Stomach (tissue), 9 donors: ENCODE results near the gene ARL10. TPM values are rescaled to one million over a fixed set of nuclear protein-coding genes. Genes with fewer than 3 reads are reported as not detected.
A peak's percentile ranks its signal among the peaks of the same experiment; 100 is the strongest.

Source experiments
- DNase-seq, 2 donors: peaks; one replicate each; pipeline versions ENCODE4 v3.0.0 to v3.0.0-alpha.2; 2013 to 2019
- H3K27ac ChIP-seq, 5 donors: fragments of 200-600 bp in 4 of 5; sonication (generic) in 4 of 5; one replicate each; pipeline ENCODE4 v1.5.1; 2013 to 2019; ENCODE audit warnings: mild to moderate bottlenecking in 1 of 5, moderate library complexity in 1 of 5
- H3K27me3 ChIP-seq, 3 donors: fragments of 200-600 bp; sonication (generic); one replicate each; pipeline ENCODE4 v1.5.1; 2017 to 2019; ENCODE audit warnings: mixed run types in 1 of 3
- H3K36me3 ChIP-seq, 4 donors: fragments of 200-600 bp; sonication (generic); 1 replicate in 3 of 4; 2 replicates in 1 of 4; pipeline ENCODE4 v1.5.1; 2016 to 2019
- H3K4me1 ChIP-seq, 4 donors: fragments of 200-600 bp; sonication (generic); one replicate each; pipeline ENCODE4 v1.5.1; 2016 to 2019
- H3K4me3 ChIP-seq, 4 donors: fragments of 200-600 bp; sonication (generic) in 3 of 4; one replicate each; pipeline ENCODE4 v1.5.1; 2016 to 2019; ENCODE audit warnings: mild to moderate bottlenecking in 1 of 4
- H3K9me3 ChIP-seq, 4 donors: fragments of 200-600 bp; sonication (generic); one replicate each; pipeline ENCODE4 v1.5.1; 2016 to 2019
- CTCF ChIP-seq, 7 experiments: fragments of 450-650 bp in 4 of 7; fragments of 200-600 bp in 3 of 7; sonication (generic) in 3 of 7; IDR thresholded peaks; one replicate each; pipeline ENCODE4 v1.5.1; 2016 to 2019; ENCODE audit warnings: antibody characterized with exemption in 7 of 7, control low read depth in 2 of 7, mild to moderate bottlenecking in 1 of 7
- EP300 ChIP-seq: sonication (generic); formaldehyde crosslinking; IDR thresholded peaks from one replicate; pipeline ENCODE4 v1.6.1; 2017; ENCODE audit warnings: antibody characterized with exemption
- POLR2A ChIP-seq, 4 donors: fragments of 450-650 bp; IDR thresholded peaks; one replicate each; pipeline ENCODE4 v1.6.1; 2016; ENCODE audit warnings: antibody characterized with exemption in 4 of 4, control low read depth in 2 of 4, mild to moderate bottlenecking in 1 of 4, moderate library complexity in 1 of 4
- POLR2AphosphoS5 ChIP-seq, 3 donors: sonication (generic); formaldehyde crosslinking; IDR thresholded peaks; one replicate each; pipeline ENCODE4 v1.6.1; 2016; ENCODE audit warnings: antibody characterized with exemption in 3 of 3
- WGBS, 5 donors: extraction: QIAGEN DNeasy Blood & Tissue Kit in 3 of 5; methylation state at CpG; one replicate each; pipeline versions ENCODE4 v1.1.5 to v1.1.7; 2013 to 2018; 5-methylcytosine and 5-hydroxymethylcytosine counted together
- intact Hi-C: fragments of 100-400 bp; cut with DNase I; formaldehyde crosslinking; loops from one replicate; pipeline ENCODE4 v1.15.1; 2023; ENCODE audit warnings: low total_unique reads
- polyA plus RNA-seq, 3 donors: library from polyadenylated mRNA; stranded (reverse); fragments of 200-250 nt; gene quantifications; one replicate each; pipeline ENCODE4 v1.2.3, GENCODE V29; 2013
- total RNA-seq, 5 donors: library from RNA; depleted of rRNA; stranded (reverse); fragments of >200 nt; gene quantifications; one replicate each; pipeline versions ENCODE4 v1.1.0 to v1.2.3, GENCODE V29; 2014 to 2016
- donor health status: healthy with polysubstance abuse.
- donor health status: Bipolar disorder and iron deficiency.
- donor health status: healthy.

ARL10 gene
- total and polyA plus RNA-seq, 8 donors, result 0.31 to 9.9 (median 3.0) TPM

GRCh38 chr5:176381979-176382378, 16.7 kb downstream of the ARL10 start:
- no peak overlapping the region for H3K4me3 ChIP-seq
- H3K27ac ChIP-seq, result peak overlapping the region in 3 of 5 donors; percentile 22 to 78 (median 27)
- no peaks in the 10 kb centered on the region for H3K9me3 ChIP-seq
- DNase-seq, result no peak
- no peaks in the 10 kb centered on the region for H3K27me3 ChIP-seq
- TF ChIP-seq CTCF (IDR thresholded peaks at IDR 0.05) (no peak), EP300 (no peak), POLR2A (IDR thresholded peaks at IDR 0.05) (no peak), POLR2AphosphoS5 (IDR thresholded peaks at IDR 0.05) (no peak)
- WGBS, 5 donors, result 76 to 85% (median 78%) methylated on average over 3 of the region's 3 CpGs
- H3K36me3 ChIP-seq, result peaks cover 22 to 55% (median 50%) of the 10 kb centered on the region in 4 donors
- intact Hi-C loops, result no loop called here
- peaks cover 0 to 11% (median 8%) of the 10 kb centered on the region in 4 donors for H3K4me1 ChIP-seq

GRCh38 chr5:176382721-176383120, 17.4 kb downstream of the ARL10 start:
- WGBS, 5 donors, result 72 to 100% (median 90%) methylated on average over 3 of the region's 3 CpGs
- Histone ChIP-seq H3K27me3 (no peaks in the 10 kb centered on the region), H3K36me3 (peaks cover 22 to 55% (median 50%) of the 10 kb centered on the region in 4 donors), H3K4me1 (peaks cover 6 to 19% (median 15%) of the 10 kb centered on the region in 4 donors), H3K4me3 (no peak overlapping the region), H3K27ac (no peak overlapping the region), H3K9me3 (no peaks in the 10 kb centered on the region)
- DNase-seq, result no peak
- intact Hi-C loops, result no loop called here
- TF ChIP-seq EP300 (no peak), POLR2A (IDR thresholded peaks at IDR 0.05) (no peak), POLR2AphosphoS5 (IDR thresholded peaks at IDR 0.05) (no peak)

GRCh38 chr5:176383248-176383905, 18.1 kb downstream of the ARL10 start:
- no peak for DNase-seq
- no peaks in the 10 kb centered on the region for H3K27me3 ChIP-seq
- H3K36me3 ChIP-seq, result peaks cover 22 to 55% (median 50%) of the 10 kb centered on the region in 4 donors
- intact Hi-C loops, result no loop called here
- 89 to 97% (median 92%) methylated on average over 13 to 15 of the region's 15 CpGs for WGBS, 5 donors
- TF ChIP-seq POLR2AphosphoS5 (IDR thresholded peaks at IDR 0.05) (no peak), POLR2A (IDR thresholded peaks at IDR 0.05) (no peak), CTCF (IDR thresholded peaks at IDR 0.05) (no peak), EP300 (no peak)
- peaks cover 10 to 23% (median 21%) of the 10 kb centered on the region in 4 donors for H3K4me1 ChIP-seq
- no peaks in the 10 kb centered on the region for H3K9me3 ChIP-seq
- H3K27ac ChIP-seq, result no peak overlapping the region
- no peak overlapping the region for H3K4me3 ChIP-seq

GRCh38 chr5:176383961-176384360, 18.7 kb downstream of the ARL10 start:
- no peak for TF ChIP-seq POLR2AphosphoS5 (IDR thresholded peaks at IDR 0.05)
- no peak for TF ChIP-seq CTCF (IDR thresholded peaks at IDR 0.05)
- TF ChIP-seq POLR2A (IDR thresholded peaks at IDR 0.05), result no peak
- Histone ChIP-seq H3K4me3 (no peak overlapping the region), H3K9me3 (no peaks in the 10 kb centered on the region), H3K36me3 (peaks cover 22 to 55% (median 50%) of the 10 kb centered on the region in 4 donors), H3K27ac (no peak overlapping the region), H3K27me3 (no peaks in the 10 kb centered on the region), H3K4me1 (peaks cover 10 to 23% (median 21%) of the 10 kb centered on the region in 4 donors)
- intact Hi-C loops, result no loop called here
- WGBS, 5 donors, result 76 to 92% (median 89%) methylated on average over 9 of the region's 9 CpGs
- DNase-seq, result no peak

GRCh38 chr5:176384366-176384930, 19.2 kb downstream of the ARL10 start:
- intact Hi-C loops, result no loop called here
- Histone ChIP-seq H3K27me3 (no peaks in the 10 kb centered on the region), H3K4me1 (peaks cover 12 to 25% (median 24%) of the 10 kb centered on the region in 4 donors), H3K36me3 (peaks cover 22 to 55% (median 50%) of the 10 kb centered on the region in 4 donors), H3K9me3 (no peaks in the 10 kb centered on the region), H3K27ac (no peak overlapping the region), H3K4me3 (no peak overlapping the region)
- 90 to 93% (median 92%) methylated on average over 8 of the region's 8 CpGs for WGBS, 5 donors
- TF ChIP-seq CTCF (IDR thresholded peaks at IDR 0.05) (no peak), POLR2A (IDR thresholded peaks at IDR 0.05) (no peak), EP300 (no peak), POLR2AphosphoS5 (IDR thresholded peaks at IDR 0.05) (no peak)
- DNase-seq, result no peak
